ENCODE data around the gene KIRREL3.

GRCh38 chr11:126601550-126602215 is 398.9 kb downstream of the KIRREL3 start:
- TF ChIP-seq, protein P1, sequence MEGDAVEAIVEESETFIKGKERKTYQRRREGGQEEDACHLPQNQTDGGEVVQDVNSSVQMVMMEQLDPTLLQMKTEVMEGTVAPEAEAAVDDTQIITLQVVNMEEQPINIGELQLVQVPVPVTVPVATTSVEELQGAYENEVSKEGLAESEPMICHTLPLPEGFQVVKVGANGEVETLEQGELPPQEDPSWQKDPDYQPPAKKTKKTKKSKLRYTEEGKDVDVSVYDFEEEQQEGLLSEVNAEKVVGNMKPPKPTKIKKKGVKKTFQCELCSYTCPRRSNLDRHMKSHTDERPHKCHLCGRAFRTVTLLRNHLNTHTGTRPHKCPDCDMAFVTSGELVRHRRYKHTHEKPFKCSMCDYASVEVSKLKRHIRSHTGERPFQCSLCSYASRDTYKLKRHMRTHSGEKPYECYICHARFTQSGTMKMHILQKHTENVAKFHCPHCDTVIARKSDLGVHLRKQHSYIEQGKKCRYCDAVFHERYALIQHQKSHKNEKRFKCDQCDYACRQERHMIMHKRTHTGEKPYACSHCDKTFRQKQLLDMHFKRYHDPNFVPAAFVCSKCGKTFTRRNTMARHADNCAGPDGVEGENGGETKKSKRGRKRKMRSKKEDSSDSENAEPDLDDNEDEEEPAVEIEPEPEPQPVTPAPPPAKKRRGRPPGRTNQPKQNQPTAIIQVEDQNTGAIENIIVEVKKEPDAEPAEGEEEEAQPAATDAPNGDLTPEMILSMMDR (IDR thresholded peaks at IDR 0.05), result no peak
- TF ChIP-seq JUN (IDR thresholded peaks at IDR 0.05) (no peak), RFX5 (IDR thresholded peaks at IDR 0.05) (no peak), FOSL2 (IDR thresholded peaks at IDR 0.05) (no peak), FOSL2 (CRISPR knock-in tag; IDR thresholded peaks at IDR 0.05) (no peak)

All from A549 (cell line).